ENCODE measurements around the gene CLEC4C. TPM values are rescaled to one million over a fixed set of nuclear protein-coding genes. Genes with fewer than 3 reads are reported as not detected.
"Not testable (repeated sequence)": the region's sequence is repeated elsewhere in the genome, so short reads cannot be mapped to it uniquely, and the experiment has no call there.

CLEC4C gene
- total RNA-seq, 1 experiment from 2014 or later: not detected

DNA sequence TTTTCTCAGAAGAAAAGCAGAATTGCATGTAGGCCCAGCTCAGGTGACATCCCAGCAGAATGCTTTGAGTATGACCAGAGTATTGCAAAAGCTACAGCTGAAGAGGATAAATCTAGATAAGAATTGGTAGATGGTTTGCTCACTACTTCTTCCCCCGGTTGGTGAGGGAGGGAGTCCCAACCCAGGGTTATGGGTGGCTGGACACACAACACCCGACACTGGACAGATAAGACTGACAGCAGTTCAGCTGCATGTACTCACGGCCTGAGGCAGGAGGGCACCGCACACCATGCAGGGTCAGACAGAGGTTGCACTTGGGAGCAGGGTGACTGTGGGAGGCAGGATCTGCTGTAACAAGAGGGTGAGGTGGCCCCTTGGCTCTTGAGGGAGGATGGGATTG, 1.7 kb upstream of the CLEC4C start:
- H3K27me3 ChIP-seq: no peaks in the 10 kb centered on the region
- no peak overlapping the region for H3K4me3 ChIP-seq
- H3K9me3 ChIP-seq: no peaks in the 10 kb centered on the region
- no peak for DNase-seq
- no peaks in the 10 kb centered on the region for H3K36me3 ChIP-seq

DNA sequence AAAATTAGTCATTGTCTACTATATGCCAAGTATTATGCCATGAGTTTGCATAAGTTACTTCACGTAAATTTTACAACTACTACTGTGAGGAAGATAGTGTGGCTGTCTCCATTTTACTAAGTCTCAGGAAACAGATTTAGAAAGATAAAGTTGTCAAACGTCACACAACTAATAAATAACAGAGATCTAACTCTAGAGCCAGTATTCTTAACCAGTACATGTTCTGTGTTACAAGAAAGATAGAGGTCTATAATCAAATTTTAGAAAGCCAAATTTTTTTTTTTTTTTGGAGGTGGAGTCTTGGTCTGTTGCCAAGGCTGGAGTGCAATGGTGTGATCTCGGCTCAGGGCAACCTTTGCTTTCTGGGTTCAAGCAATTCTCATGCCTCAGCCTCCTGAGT, 14.2 kb downstream of the CLEC4C start:
- no peak overlapping the region for H3K4me3 ChIP-seq
- no peaks in the 10 kb centered on the region for H3K27me3 ChIP-seq
- H3K9me3 ChIP-seq: no peaks in the 10 kb centered on the region
- H3K36me3 ChIP-seq: no peaks in the 10 kb centered on the region
- no peak for DNase-seq

DNA sequence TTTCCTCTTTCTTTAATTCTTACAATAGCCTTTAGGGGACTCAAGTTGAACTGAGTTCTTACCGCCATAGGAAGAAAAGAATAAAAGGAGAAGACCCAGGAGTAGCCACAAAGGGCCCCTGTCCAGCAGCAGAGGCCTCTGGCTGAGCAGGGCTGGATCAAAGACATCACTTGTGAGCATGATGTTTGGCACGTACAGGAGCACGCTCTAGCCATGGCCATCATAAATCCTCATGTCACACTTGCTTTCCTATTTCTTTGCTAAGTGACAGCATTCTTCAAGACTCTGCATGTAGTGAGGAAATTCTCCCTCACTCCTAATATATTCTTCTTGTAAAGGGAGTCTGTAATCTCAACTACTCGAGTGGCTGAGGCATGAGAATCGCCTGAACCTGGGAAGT, 15.7 kb downstream of the CLEC4C start:
- DNase-seq: no peak
- Histone ChIP-seq H3K4me3 (no peak overlapping the region), H3K36me3 (no peaks in the 10 kb centered on the region), H3K27me3 (no peaks in the 10 kb centered on the region; the same call in 1 of the 2 replicates), H3K9me3 (no peaks in the 10 kb centered on the region)

DNA sequence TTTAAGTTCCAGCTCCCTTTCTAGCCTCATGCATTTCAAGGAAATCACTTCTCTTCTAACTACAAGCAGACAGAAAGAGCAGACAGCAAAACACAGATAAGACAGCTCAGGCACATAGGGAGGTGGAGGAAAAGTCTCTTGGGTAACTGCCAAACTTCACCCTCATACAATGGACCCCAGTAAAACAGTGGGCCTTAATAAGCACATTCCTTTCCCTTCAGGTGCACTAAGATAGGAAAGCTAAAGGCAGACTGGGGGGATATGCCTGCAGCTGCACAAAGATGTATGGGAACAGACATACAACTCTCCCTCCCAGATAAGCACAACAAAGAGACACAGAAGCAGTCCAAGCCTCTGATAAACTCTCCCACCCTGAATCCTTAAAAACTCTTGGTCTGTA, 16.2 kb downstream of the CLEC4C start:
- DNase-seq, H3K36me3 ChIP-seq, H3K4me3 ChIP-seq, H3K27me3 ChIP-seq, H3K9me3 ChIP-seq: not testable (repeated sequence)

DNA sequence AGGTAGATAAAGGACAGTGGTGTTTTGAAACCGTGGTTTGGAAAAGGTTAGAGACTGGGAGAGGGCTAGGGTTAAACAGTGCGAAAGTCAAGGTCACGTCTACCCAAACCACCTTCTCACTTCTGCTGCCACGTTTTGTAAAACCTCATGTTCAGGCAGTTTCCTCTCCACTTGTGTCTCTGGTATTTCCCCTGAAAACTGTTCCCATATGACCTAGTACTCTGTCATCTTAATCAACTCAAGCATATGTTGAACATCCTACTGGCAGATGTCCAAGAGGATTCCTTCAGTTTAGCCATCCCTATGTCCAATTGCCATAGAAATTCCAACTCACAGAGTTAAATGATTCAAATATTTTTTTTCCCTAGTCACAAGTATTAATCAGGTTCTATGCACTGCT, 17.4 kb downstream of the CLEC4C start:
- H3K36me3 ChIP-seq: no peaks in the 10 kb centered on the region
- no peaks in the 10 kb centered on the region; the same call in 1 of the 2 replicates for H3K27me3 ChIP-seq
- no peak for DNase-seq
- no peak overlapping the region for H3K4me3 ChIP-seq
- no peaks in the 10 kb centered on the region for H3K9me3 ChIP-seq

DNA sequence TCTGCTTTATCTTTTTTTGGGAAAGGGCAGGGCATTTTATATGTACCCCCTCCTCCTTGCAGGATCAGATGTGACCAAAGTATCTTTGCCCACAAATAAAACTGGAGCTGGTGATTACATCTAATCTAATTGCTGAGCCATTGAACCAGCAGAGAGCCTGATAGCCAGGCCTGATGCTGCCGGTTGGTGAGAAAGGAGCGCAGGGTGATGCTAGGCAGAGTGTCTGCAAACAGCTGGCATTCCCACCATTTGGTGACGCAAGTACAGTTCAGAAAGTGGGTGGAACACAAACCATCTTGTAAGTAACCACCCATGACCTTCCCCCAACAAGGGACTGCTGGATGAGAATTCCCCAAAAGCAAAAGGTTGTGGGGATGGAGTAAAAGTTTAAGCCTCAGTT, 23.2 kb downstream of the CLEC4C start:
- Histone ChIP-seq H3K27me3 (no peaks in the 10 kb centered on the region; the same call in 1 of the 2 replicates), H3K4me3 (no peak overlapping the region), H3K36me3 (no peaks in the 10 kb centered on the region), H3K9me3 (no peaks in the 10 kb centered on the region)
- DNase-seq: no peak

DNA sequence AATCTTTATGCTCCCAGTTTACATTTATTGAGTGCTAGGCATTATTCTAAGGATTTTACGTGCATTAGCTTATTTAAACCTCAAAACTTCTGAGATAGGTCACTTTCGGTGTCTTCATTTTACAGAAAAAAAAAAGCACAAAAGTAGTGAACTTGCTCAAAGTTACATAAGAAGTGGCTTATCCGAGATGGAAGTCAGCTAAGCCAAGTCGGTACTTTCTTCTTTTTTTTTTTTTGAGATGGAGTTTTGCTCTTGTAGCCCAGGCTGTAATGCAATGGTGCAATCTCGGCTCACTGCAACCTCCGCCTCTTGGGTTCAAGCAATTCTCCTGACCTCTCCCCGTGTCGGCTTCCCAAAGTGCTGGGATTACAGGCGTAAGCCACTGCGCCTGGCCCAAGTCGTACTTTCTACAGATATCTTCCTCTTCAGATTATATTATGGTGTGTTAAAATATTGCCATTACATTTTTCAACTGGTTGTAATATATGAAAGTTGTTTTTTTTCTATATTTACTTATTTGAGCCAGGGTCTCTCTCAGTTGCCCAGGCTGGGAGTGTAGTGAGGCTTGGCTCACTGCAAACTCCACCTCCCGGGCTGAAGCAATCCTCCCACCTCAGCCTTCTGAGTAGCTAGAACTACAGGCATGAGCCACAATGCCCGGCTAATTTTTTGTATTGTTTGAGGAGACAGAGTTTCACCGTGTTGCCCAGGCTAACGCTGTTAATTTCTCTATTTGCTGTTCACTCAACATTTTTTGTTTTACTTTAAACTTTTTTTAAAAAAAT, 27.0 kb downstream of the CLEC4C start:
- Histone ChIP-seq H3K27me3 (no peaks in the 10 kb centered on the region), H3K9me3 (no peaks in the 10 kb centered on the region), H3K36me3 (no peaks in the 10 kb centered on the region), H3K4me3 (no peak overlapping the region)
- no peak for DNase-seq

DNA sequence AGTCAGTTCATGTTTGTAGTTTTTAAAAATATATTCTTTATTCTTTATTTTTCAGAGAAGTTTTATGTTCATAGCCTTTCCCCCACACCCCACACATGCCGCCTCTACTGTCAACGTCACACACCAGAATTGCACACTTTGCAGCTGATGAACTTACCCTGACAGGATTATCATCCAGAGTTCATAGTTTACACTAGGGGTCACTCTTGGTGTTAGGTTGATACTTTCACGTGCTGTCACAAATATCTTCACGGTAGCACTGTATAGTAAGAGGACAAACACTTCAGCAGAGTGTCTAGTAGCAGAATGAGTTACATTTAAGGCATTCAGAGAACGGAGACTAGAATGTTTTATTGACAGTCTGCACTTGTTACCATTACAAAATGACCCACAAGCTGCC, 30.8 kb downstream of the CLEC4C start:
- Histone ChIP-seq H3K9me3 (no peaks in the 10 kb centered on the region), H3K36me3 (no peaks in the 10 kb centered on the region), H3K4me3 (no peak overlapping the region), H3K27me3 (no peaks in the 10 kb centered on the region)
- DNase-seq: no peak

DNA sequence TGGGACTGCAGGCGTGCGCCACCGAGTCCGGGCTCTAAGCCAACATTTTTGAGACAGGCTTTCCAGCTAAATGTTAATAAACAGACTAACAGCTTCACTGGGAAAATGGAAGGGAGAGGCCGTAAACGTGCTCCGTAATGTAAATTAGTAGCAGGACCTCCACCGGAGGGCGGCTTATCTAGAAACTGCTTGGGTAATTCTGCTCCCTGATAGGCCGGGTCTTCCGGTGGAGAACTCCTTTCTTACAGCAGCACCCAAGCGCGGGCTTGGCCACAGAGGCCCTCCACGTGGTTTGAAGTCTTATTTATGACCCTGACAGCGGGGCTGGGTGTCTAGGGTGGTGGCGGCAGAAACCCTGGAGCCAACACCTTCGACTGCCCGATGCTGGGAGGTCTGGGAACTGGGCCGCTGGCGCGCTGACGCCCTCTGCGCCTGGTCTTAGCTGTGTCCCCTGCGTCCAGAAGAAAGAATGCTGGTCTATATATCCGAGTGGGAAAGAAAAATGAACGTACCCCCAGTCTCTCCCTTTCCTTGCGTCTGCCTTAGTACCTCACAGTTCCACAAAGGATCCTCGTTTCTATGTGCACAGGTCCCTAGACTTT, 34.2 kb downstream of the CLEC4C start:
- H3K9me3 ChIP-seq: no peaks in the 10 kb centered on the region
- H3K27me3 ChIP-seq: no peaks in the 10 kb centered on the region
- no peak for DNase-seq

DNA sequence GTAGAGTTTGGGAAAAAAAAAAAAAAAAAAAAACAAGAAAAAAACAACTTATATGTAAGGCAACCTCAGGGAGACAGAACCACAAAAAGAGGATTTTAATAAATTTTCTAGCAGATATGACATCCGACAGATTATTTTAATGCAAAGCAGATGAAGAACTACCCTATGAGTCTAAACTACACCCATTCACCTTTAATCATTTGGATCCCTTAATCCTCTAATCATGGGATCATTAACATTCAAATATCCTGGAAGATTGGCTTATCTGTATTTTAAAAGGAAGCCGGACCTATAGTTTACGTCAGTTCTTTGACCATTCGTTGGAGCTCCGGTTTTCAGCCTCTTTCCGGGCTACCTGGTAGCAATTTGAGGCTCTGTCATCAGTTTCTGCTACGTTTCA, 36.0 kb downstream of the CLEC4C start, which contains the start of gene DPPA3:
TSS of gene DPPA3 (plus strand) at position 301 of the 400 bp plus-strand sequence. CDS start 138 bp downstream, outside the sequence.
- no peak for DNase-seq
- Histone ChIP-seq H3K27me3 (no peaks in the 10 kb centered on the region), H3K9me3 (no peaks in the 10 kb centered on the region), H3K36me3 (no peaks in the 10 kb centered on the region), H3K4me3 (no peak within 1 kb of the TSS)

More for the DNA sequence above, 34.2 kb downstream of the CLEC4C start:
- Histone ChIP-seq H3K36me3 (no peaks in the 10 kb centered on the region), H3K4me3 (no peak overlapping the region)

DNA sequence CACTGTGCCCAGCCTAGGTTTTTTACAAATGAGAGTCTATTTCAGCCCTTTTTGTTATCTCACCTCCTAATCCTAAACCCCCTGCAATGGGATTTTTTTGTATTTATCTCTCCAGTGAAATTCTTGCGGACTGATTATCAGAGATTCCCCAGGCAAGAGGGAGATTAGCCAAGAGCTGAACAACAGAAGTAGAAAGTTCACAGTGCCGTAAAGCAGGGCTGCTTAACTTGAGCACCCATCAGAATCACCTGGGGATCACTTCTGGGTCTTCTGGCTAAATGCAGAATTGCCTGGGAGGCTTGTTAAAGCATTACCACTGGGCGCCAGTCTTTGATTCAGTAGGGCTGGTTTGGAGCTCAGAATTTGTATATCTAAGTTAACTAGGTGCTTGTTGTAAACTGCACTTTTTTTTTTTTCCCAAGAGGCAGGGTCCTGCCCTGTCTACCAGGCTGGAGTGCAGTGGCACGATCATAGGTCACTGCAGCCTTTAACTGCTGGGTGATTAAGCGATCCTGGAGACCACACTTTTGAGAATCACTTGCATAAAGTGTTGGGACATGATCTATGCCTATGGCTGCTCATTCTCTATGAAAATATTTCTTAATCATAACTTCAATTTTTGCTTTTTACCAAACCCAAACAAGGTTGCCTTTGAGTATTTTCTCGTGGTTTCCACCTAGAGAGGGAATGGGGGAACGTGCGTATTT, 37.1 kb downstream of the CLEC4C start:
- no peak for DNase-seq
- H3K9me3 ChIP-seq: no peaks in the 10 kb centered on the region
- no peak overlapping the region for H3K4me3 ChIP-seq
- H3K36me3 ChIP-seq: no peaks in the 10 kb centered on the region
- H3K27me3 ChIP-seq: no peaks in the 10 kb centered on the region

DNA sequence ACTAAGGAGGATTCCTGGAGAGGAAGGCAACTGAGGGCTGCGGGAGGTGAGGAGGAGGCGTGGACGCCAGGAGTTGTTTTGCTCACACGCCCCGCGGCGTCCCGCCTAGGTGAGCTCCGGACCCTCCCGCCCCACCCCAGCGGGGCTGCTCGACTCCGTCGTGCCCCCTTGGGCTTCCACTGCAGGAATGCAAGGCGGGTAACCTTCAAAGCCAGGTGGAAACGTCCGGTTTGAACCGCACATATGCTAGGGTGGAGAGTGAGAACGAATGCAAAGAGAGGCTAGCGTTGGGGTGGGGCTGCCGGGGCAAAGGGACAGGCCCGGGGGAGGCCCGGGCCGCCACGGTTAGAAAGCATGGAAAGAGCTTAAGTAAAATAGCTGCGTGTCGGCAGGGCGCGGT, 41.3 kb downstream of the CLEC4C start:
- Histone ChIP-seq H3K4me3 (no peak overlapping the region), H3K27me3 (no peaks in the 10 kb centered on the region), H3K9me3 (no peaks in the 10 kb centered on the region), H3K36me3 (no peaks in the 10 kb centered on the region)
- DNase-seq: no peak

DNA sequence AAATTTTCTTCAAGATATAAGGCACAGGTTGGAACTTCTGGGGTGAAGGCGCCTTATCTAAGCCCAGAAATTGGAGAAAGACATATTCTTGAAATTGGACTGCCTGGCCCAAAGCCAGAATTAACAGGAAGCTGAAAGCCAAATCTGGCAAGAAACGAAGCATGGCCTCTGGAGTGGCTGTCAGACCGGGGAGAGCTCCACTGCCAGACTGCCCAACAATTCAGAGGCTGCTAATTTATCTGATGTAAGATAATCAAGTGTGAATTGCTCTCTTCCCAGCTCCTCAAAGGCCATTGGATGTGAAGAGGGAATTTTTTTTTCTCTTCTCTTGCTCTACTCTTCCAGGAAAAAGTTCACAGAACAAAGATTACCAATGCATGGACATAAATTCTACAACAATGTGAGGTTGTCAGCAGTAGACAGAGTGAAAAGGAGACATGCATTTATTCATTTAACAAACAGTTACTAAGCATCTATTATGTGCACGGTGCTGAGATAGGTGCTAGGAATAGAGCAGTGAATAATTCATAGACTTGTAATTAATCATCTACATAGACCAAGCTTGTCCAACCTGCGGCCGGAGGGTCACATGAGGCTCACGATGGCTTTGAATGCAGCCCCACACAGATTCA, 51.5 kb downstream of the CLEC4C start, which contains the start of gene GDF3:
TSS of gene GDF3 (minus strand) at position 210 of the 632 bp plus-strand sequence. CDS start at position 163, 47 bp downstream.
- no peak for DNase-seq

DNA sequence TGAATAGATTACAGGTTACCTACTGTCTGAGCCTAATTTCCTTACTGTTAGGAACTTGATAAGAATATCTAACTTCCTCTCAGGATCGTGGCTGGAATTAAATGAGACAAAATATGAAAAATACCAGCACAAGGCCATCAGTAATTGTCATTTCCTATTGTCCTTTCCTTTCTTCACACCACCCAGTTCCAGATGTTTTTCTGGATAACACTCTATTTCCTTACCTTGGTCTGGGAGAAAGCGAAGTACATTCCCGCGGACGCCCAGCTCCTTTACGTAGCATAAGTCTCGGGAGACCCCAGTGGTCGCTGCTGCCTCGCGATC, 52.0 kb downstream of the CLEC4C start:
- Histone ChIP-seq H3K36me3 (no peaks in the 10 kb centered on the region), H3K27me3 (no peaks in the 10 kb centered on the region), H3K4me3 (no peak overlapping the region), H3K9me3 (no peaks in the 10 kb centered on the region)
- no peak for DNase-seq

More for the DNA sequence above, 51.5 kb downstream of the CLEC4C start, which contains the start of gene GDF3:
- Histone ChIP-seq H3K27me3 (no peaks in the 10 kb centered on the region), H3K36me3 (no peaks in the 10 kb centered on the region), H3K9me3 (no peaks in the 10 kb centered on the region), H3K4me3 (no peak within 1 kb of the TSS)

DNA sequence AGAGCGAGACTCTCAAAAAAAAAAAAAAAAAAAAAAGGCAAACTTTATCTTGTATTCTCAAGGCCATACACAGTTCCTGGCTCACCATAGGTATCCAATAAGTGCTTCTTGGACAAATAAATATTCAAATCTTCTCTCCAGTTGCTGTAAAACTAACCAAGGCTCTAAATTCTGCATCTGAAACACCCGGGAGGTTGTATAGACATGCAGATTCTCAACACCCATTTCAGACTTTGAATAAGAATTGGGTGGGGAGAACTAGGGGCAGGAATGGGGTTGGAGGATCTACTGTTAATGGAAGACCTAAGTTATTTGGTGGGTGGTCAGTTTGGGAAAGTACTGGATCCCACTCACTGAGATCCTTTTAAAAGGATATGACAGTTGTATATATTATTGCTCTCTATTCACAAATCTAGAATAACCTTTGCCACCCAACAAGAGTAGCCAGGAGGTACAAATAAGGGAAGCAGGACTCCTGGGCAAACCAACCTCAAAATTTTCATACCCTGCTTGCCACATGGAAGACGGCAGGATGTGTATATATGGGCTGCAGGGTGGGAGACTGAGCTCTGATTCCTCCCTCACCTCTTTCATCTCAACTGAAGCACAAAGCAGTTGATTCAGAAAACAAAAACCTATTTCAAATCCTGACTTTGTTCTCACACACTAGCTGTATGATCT, 52.5 kb downstream of the CLEC4C start:
- no peaks in the 10 kb centered on the region for H3K27me3 ChIP-seq
- H3K4me3 ChIP-seq: no peak overlapping the region
- no peaks in the 10 kb centered on the region for H3K9me3 ChIP-seq
- H3K36me3 ChIP-seq: no peaks in the 10 kb centered on the region
- no peak for DNase-seq

DNA sequence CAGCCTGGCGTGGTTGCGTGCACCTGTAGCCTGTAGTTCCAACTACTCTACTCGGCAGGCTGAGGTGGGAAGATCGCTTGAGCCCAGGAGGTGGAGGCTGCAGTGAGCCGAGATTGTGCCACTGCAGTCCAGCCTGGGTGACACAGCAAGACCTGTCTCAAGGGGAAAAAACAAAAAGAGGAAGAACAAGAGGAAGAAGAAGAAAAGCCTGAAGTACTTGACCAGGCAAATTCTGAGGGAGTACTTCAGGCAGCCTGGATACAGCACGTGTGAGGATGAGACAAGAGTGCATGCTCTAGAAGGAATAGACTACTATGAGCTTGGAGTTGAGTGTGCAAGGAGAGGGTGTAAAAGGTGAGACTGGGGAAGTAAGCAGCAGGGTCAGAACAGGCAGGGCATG, 53.4 kb downstream of the CLEC4C start:
- H3K36me3 ChIP-seq: no peaks in the 10 kb centered on the region
- no peaks in the 10 kb centered on the region for H3K9me3 ChIP-seq
- H3K4me3 ChIP-seq: no peak overlapping the region
- no peaks in the 10 kb centered on the region for H3K27me3 ChIP-seq
- DNase-seq: no peak

Measured in MG63 (cell line).